Measurements from ENCODE around the gene IQCE.

Gene IQCE

GRCh38 chr7:2558629-2559282 lies at the start of gene IQCE:
Gene IQCE (plus strand): TSS chr7:2558979. CDS start chr7:2559182, 203 bp downstream.
- DNase-seq (ENCODE audit: low spot score): peak; percentile 96
- no peak for TF ChIP-seq CTCF (IDR thresholded peaks at IDR 0.05; ENCODE audit: extremely low read depth, missing control alignments)

GRCh38 chr7:2509298-2509906 lies 49.4 kb upstream of the IQCE start:
- no peak for TF ChIP-seq CTCF (IDR thresholded peaks at IDR 0.05; ENCODE audit: extremely low read depth, missing control alignments)
- DNase-seq (ENCODE audit: low spot score): no peak

GRCh38 chr7:2510130-2510776 lies 48.5 kb upstream of the IQCE start:
- DNase-seq (ENCODE audit: low spot score): no peak
- TF ChIP-seq CTCF (IDR thresholded peaks at IDR 0.05; ENCODE audit: extremely low read depth, missing control alignments): no peak

GRCh38 chr7:2510909-2511768 lies 47.6 kb upstream of the IQCE start:
- TF ChIP-seq CTCF (IDR thresholded peaks at IDR 0.05; ENCODE audit: extremely low read depth, missing control alignments): no peak
- peak; percentile 78 for DNase-seq (ENCODE audit: low spot score)

GRCh38 chr7:2511769-2512168 lies 47.0 kb upstream of the IQCE start:
- DNase-seq (ENCODE audit: low spot score): no peak
- TF ChIP-seq CTCF (IDR thresholded peaks at IDR 0.05; ENCODE audit: extremely low read depth, missing control alignments): no peak

GRCh38 chr7:2512179-2512661 lies 46.6 kb upstream of the IQCE start:
- DNase-seq (ENCODE audit: low spot score): peak; percentile 78
- no peak for TF ChIP-seq CTCF (IDR thresholded peaks at IDR 0.05; ENCODE audit: extremely low read depth, missing control alignments)

Data from GM20000 (cell line).